ENCODE data around the gene TWSG1. TPM values are rescaled to one million over a fixed set of nuclear protein-coding genes. Genes with fewer than 3 reads are reported as not detected.
"Not testable (repeated sequence)": the region's sequence is repeated elsewhere in the genome, so short reads cannot be mapped to it uniquely, and the experiment has no call there.

The TWSG1 gene
- polyA plus RNA-seq, 2 of the 4 experiments (the other 2 are of a cell fraction), result 20.6 to 38.3 TPM

DNA sequence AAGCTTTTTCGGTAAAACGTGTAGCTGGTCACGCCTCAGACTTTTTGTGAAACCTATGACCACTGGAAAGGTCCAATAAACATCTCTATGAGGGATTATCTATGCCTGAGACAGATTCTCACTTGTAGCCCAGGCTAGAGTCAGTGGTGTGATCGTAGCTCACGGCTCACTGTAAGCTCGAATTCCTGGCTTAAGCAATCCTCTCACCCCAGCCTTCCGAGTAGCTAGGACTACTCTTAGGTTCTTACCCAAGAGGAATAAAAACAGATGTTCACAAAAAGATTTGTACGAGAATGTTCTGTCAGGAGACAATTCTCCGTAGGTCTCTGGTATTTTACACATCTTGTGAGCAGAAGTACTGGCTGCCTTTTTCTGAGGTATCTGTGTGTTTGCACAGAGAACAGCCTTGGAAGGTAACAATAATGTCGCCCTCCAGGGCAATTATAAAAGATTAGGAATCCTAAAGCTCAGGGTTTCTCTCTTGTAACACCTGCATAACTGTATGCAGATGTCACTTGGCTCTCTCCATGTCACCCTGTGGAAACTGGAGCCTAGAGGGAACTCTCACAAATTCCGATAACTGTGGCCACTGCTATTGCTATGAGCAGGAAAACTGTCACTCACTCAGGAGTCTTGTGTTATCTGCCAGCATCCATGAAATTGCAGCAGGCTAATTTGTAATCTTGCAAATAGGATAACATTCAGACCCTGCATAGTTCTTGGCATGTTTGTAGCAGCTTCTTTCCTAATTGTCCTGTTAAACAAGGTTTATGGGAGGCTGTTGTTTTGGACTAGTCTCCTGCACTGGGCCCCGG is 115.2 kb downstream of the TWSG1 start (continued):
- TF ChIP-seq, protein P1, sequence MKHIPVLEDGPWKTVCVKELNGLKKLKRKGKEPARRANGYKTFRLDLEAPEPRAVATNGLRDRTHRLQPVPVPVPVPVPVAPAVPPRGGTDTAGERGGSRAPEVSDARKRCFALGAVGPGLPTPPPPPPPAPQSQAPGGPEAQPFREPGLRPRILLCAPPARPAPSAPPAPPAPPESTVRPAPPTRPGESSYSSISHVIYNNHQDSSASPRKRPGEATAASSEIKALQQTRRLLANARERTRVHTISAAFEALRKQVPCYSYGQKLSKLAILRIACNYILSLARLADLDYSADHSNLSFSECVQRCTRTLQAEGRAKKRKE (CRISPR knock-in tag; IDR thresholded peaks at IDR 0.05; ENCODE audit: low read depth), result no peak

DNA sequence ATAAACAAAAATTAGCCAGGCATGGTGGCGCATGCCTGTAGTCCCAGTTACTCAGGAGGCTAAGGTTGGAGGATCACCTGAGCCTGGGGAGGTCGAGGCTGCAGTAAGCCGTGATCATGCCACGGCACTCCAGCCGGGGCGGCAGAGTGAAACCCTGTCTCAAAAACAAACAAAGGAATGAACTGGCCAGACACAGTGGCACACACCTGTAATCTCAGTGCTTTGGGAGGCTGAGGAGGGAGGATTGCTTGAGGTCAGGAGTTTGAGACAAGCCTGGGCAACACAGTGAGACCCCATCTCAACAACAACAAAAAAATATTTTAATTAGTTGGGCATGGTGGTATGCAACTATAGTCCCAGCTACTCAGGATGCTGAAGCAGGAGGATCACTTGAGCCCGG is 116.3 kb downstream of the TWSG1 start:
- FAIRE-seq; H3K4me1 ChIP-seq; H3K4me2 ChIP-seq; ATAC-seq; H3K4me3 ChIP-seq; H3K9me3 ChIP-seq; CTCF ChIA-PET; POLR2A ChIA-PET; H3K27ac ChIP-seq; DNase-seq (ENCODE audit: low read depth in 1 of 2, low spot score in 1 of 2): not testable (repeated sequence)
- 80% methylated on average over 7 of the region's 7 CpGs for WGBS (ENCODE audit: missing lambda C conversion rate)

Other genes with a start within 250 kb of the TWSG1 start
- 152 and 180 TPM in 2 replicates for gene NDUFV2, start 232.1 kb upstream of the TWSG1 start, polyA plus RNA-seq (2011; rRNA removed)
- gene NDUFV2, start 232.1 kb upstream of the TWSG1 start, polyA plus RNA-seq (2017; fragmentation: RNase III; extraction: RNeasy Plus Mini Kit Qiagen cat#74134 plus additional on column Dnase treatment), result 105 to 115 TPM (median 108 TPM) in 3 replicates
- 7.3 and 8.0 TPM in 2 replicates for gene ANKRD12, start 198.0 kb upstream of the TWSG1 start, polyA plus RNA-seq (2011; rRNA removed)
- gene ANKRD12, start 198.0 kb upstream of the TWSG1 start, polyA plus RNA-seq (2017; fragmentation: RNase III; extraction: RNeasy Plus Mini Kit Qiagen cat#74134 plus additional on column Dnase treatment), result 2.6 to 3.2 TPM (median 2.7 TPM) in 3 replicates
- gene RALBP1, start 140.7 kb downstream of the TWSG1 start, polyA plus RNA-seq (2011; rRNA removed), result 28.6 and 38.2 TPM in 2 replicates
- 32.9 to 36.3 TPM (median 35.6 TPM) in 3 replicates for gene RALBP1, start 140.7 kb downstream of the TWSG1 start, polyA plus RNA-seq (2017; fragmentation: RNase III; extraction: RNeasy Plus Mini Kit Qiagen cat#74134 plus additional on column Dnase treatment)